Breast epithelium (tissue), 3 donors: ENCODE results near the gene SKA1.
"Not testable (repeated sequence)": the region's sequence is repeated elsewhere in the genome, so short reads cannot be mapped to it uniquely, and the experiment has no call there.

Experiments used
- CTCF ChIP-seq, 3 donors: fragments of 450-650 bp; IDR thresholded peaks; one replicate each; pipeline ENCODE4 v1.5.1; 2016 to 2017; ENCODE audit warnings: antibody characterized with exemption in 3 of 3, mild to moderate bottlenecking in 3 of 3, moderate library complexity in 3 of 3
- POLR2A ChIP-seq: fragments of 450-650 bp; IDR thresholded peaks from one replicate; pipeline ENCODE4 v1.6.1; 2016; ENCODE audit warnings: antibody characterized with exemption, mild to moderate bottlenecking, moderate library complexity

- not testable (repeated sequence) for TF ChIP-seq CTCF (IDR thresholded peaks at IDR 0.05); POLR2A
Measured at GRCh38 chr18:50400438-50400837, 25.6 kb downstream of the SKA1 start.
